Endothelial cell of umbilical vein (primary cell): ENCODE measurements around the gene LCAT.

Experiments used
- CTCF ChIP-seq, 2 donors: IDR thresholded peaks; 1 replicate in 1 of 2; 2 replicates in 1 of 2; pipeline ENCODE4 v1.5.1; 2011; ENCODE audit warnings: low read length in 2 of 2, mild to moderate bottlenecking in 2 of 2, moderate library complexity in 2 of 2, control low read depth in 1 of 2, inconsistent platforms in 1 of 2, low read depth in 1 of 2; ENCODE audit not compliant: insufficient read depth in 1 of 2; ENCODE audit errors: extremely low read depth in 1 of 2
- EZH2 ChIP-seq: IDR thresholded peaks from 2 replicates; pipeline ENCODE4 v1.6.1; 2012; ENCODE audit warnings: borderline replicate concordance, low read depth, mild to moderate bottlenecking, moderate library complexity, low read length, inconsistent platforms; ENCODE audit not compliant: severe bottlenecking
- JUN ChIP-seq: IDR thresholded peaks from 2 replicates; pipeline ENCODE4 v1.6.1; 2011; ENCODE audit warnings: borderline replicate concordance, low read depth; ENCODE audit not compliant: insufficient read length, insufficient read depth
- MAX ChIP-seq: IDR thresholded peaks from 2 replicates; pipeline ENCODE4 v1.6.1; 2011; ENCODE audit not compliant: insufficient read depth, insufficient read length
- MYC ChIP-seq: IDR thresholded peaks from one replicate; pipeline ENCODE4 v1.6.1; 2011; ENCODE audit warnings: mild to moderate bottlenecking, low read depth, low read length
- POLR2A ChIP-seq: IDR thresholded peaks from 2 replicates; pipeline ENCODE4 v1.6.1; 2012; ENCODE audit warnings: low read depth, mild to moderate bottlenecking, control low read depth, low read length
- POLR2AphosphoS5 ChIP-seq: IDR thresholded peaks from 2 replicates; pipeline ENCODE4 v1.6.1; 2012; ENCODE audit warnings: low read depth, mild to moderate bottlenecking, control low read depth, low read length, moderate library complexity; ENCODE audit not compliant: insufficient read depth

- TF ChIP-seq CTCF (IDR thresholded peaks at IDR 0.05; ENCODE audit: extremely low read depth in 1 of 2, insufficient read depth in 1 of 2, low read depth in 1 of 2, low read length in 2 of 2) (no peak), POLR2A (no peak), POLR2AphosphoS5 (no peak), MAX (no peak), MYC (no peak), JUN (no peak), EZH2 (no peak)
Measured at GRCh38 chr16:67910158-67910557, 33.8 kb downstream of the LCAT start.
